PC-9 (cell line): ENCODE results near the gene NRG3. TPM values are rescaled to one million over a fixed set of nuclear protein-coding genes. Genes with fewer than 3 reads are reported as not detected.

ENCODE experiments used
- BruUV-seq: library from RNA; stranded (reverse); fragments of 400-500 nt; replicated peaks from 2 replicates; lab custom pipeline; 2021; lab: Mats Ljungman, UMichigan
- CTCF ChIA-PET: fragments of 300-600 bp; sonication (Branson Sonifier 250); formaldehyde crosslinking; loops from one replicate; lab custom pipeline; 2022; ENCODE audit warnings: antibody characterized with exemption; lab: Charles Lee
- POLR2A ChIA-PET: fragments of 300-600 bp; sonication (Branson Sonifier 250); formaldehyde crosslinking; loops from one replicate; lab custom pipeline; 2022; ENCODE audit warnings: antibody characterized with exemption; ENCODE audit not compliant: unreplicated experiment; lab: Charles Lee
- DNase-seq, 2 experiments: peaks; one replicate each; pipeline versions ENCODE4 v3.0.0 to v3.0.0-alpha.2; 2015 to 2022; ENCODE audit warnings: mixed read lengths in 1 of 2
- H2AFZ ChIP-seq: fragments of 200-600 bp; sonication (generic); 2 replicates; pipeline ENCODE4 v1.8.1; 2017; ENCODE audit warnings: antibody characterized with exemption
- H3F3A ChIP-seq: fragments of 200-600 bp; sonication (generic); 2 replicates; pipeline ENCODE4 v1.8.1; 2017; ENCODE audit warnings: antibody characterized with exemption, mild to moderate bottlenecking, low read depth; ENCODE audit not compliant: insufficient read depth
- H3K27ac ChIP-seq: fragments of 200-600 bp; sonication (generic); 2 replicates; pipeline ENCODE4 v1.6.1; 2016; ENCODE audit warnings: mixed run types
- H3K27me3 ChIP-seq: fragments of 200-600 bp; sonication (generic); 2 replicates; pipeline ENCODE4 v1.6.1; 2016; ENCODE audit warnings: low read depth, mixed run types; ENCODE audit not compliant: insufficient read depth
- H3K36me3 ChIP-seq: fragments of 200-600 bp; sonication (generic); 2 replicates; pipeline ENCODE4 v1.6.1; 2016; ENCODE audit warnings: low read depth, mixed run types
- H3K4me1 ChIP-seq: fragments of 200-600 bp; sonication (generic); replicated peaks from 2 replicates; pipeline ENCODE4 v1.6.1; 2016; ENCODE audit warnings: mixed run types; ENCODE audit not compliant: insufficient read depth
- H3K4me2 ChIP-seq: fragments of 200-600 bp; sonication (generic); 2 replicates; pipeline ENCODE4 v1.6.1; 2017; ENCODE audit warnings: mixed run types
- H3K4me3 ChIP-seq: fragments of 200-600 bp; sonication (generic); 2 replicates; pipeline ENCODE4 v1.6.1; 2016; ENCODE audit warnings: mixed run types
- H3K79me2 ChIP-seq: fragments of 200-600 bp; sonication (generic); 2 replicates; pipeline ENCODE4 v1.6.1; 2017; ENCODE audit warnings: low read depth, mixed run types
- H3K9me2 ChIP-seq: fragments of 200-600 bp; sonication (generic); 2 replicates; pipeline ENCODE4 v1.8.1; 2017; ENCODE audit warnings: mild to moderate bottlenecking; ENCODE audit not compliant: insufficient read depth
- H3K9me3 ChIP-seq: fragments of 200-600 bp; sonication (generic); 2 replicates; pipeline ENCODE4 v1.8.1; 2016; ENCODE audit warnings: low read depth; ENCODE audit not compliant: insufficient read depth
- H4K20me1 ChIP-seq: fragments of 200-600 bp; sonication (generic); 2 replicates; pipeline ENCODE4 v1.8.1; 2017; ENCODE audit not compliant: insufficient read depth
- CTCF ChIP-seq: fragments of 200-600 bp; sonication (generic); conservative IDR thresholded peaks from 2 replicates; pipeline ENCODE4 v1.6.1; 2017; ENCODE audit warnings: mixed run types, antibody characterized with exemption, mild to moderate bottlenecking, moderate library complexity
- EZH2 ChIP-seq: fragments of 200-600 bp; sonication (generic); IDR thresholded peaks from 2 replicates; pipeline ENCODE4 v1.8.0; 2017; ENCODE audit warnings: antibody characterized with exemption, low read depth
- intact Hi-C: fragments of 100-400 bp; cut with micrococcal nuclease; formaldehyde crosslinking; loops from one replicate; pipeline ENCODE4 v1.10.0; 2022; ENCODE audit not compliant: unreplicated experiment
- total RNA-seq: library from RNA; stranded (reverse); gene quantifications from 2 replicates; pipeline ENCODE4 v1.2.3, GENCODE V29; 2021

Gene NRG3
- total RNA-seq, 1 experiment from 2014 or later, result not detected

GRCh38 chr10:82464191-82464818, 589.3 kb downstream of the NRG3 start:
- H3K27ac ChIP-seq, result no peak overlapping the region
- ChIA-PET POLR2A (no interaction called here), CTCF (no interaction called here)
- intact Hi-C loops, result no loop called here
- no peak overlapping the region for H3K4me3 ChIP-seq
- H3K9me2 ChIP-seq, result no peaks in the 10 kb centered on the region
- no peaks in the 10 kb centered on the region for H3K27me3 ChIP-seq
- no peak overlapping the region for H3K4me2 ChIP-seq
- H3K9me3 ChIP-seq, result no peaks in the 10 kb centered on the region
- no peak for TF ChIP-seq EZH2
- no peak for TF ChIP-seq CTCF
- no peaks in the 10 kb centered on the region for H4K20me1 ChIP-seq
- DNase-seq, result no peak
- no peaks in the 10 kb centered on the region for H3K4me1 ChIP-seq
- no TSS peak for BruUV-seq
- H3K79me2 ChIP-seq, result no peaks in the 10 kb centered on the region
- H2AFZ ChIP-seq, result no peak overlapping the region
- no peaks in the 10 kb centered on the region for H3F3A ChIP-seq
- H3K36me3 ChIP-seq, result no peaks in the 10 kb centered on the region

DNA sequence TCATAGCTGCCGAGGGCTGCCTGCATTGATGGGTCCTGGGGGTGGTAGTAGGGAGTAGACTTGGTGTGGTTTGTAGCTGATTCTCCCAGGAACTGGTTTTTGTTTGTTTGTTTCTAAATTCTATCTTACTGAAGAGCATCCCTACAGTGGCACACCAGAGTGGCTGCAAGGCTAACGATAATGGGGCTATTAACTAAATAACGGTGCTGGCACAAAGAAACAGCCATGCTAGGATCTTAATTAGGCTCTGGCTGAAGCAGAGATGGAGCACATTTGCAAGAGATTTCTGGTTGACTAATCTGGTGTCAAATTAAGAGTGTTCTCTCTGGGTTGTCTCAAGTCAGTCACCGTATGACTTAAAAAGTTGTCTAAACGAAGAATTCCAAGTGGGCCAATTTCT, 590.0 kb downstream of the NRG3 start:
- DNase-seq, result no peak
- no TSS peak for BruUV-seq
- Histone ChIP-seq H3K9me3 (no peaks in the 10 kb centered on the region), H3K27ac (no peak overlapping the region), H2AFZ (no peak overlapping the region), H4K20me1 (no peaks in the 10 kb centered on the region), H3K27me3 (no peaks in the 10 kb centered on the region), H3K36me3 (no peaks in the 10 kb centered on the region), H3K9me2 (no peaks in the 10 kb centered on the region), H3K4me1 (no peaks in the 10 kb centered on the region), H3K4me2 (no peak overlapping the region), H3F3A (no peaks in the 10 kb centered on the region), H3K4me3 (no peak overlapping the region), H3K79me2 (no peaks in the 10 kb centered on the region)
- no peak for TF ChIP-seq CTCF
- no peak for TF ChIP-seq EZH2
- POLR2A ChIA-PET, result no interaction called here
- CTCF ChIA-PET, result no interaction called here
- intact Hi-C loops, result no loop called here

DNA sequence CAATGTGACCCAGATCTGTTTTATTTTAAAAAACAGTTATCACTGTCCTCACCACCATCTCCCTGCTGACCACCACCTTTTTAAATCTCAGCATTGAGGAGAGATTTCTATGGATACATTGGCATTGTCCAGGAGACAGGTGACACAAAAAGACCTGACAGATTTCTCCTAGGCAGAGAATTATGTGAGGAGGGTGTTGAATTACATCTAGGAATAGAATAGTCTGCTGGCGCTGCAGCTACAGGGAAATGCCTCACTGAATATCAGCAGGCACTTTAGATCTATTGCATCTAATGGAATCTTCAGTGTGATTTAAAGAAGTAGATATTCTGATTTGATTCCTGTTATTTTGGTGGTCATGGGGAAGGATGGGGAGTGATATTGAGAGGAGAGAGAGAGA, 593.5 kb downstream of the NRG3 start:
- no peak for DNase-seq
- no peaks in the 10 kb centered on the region for H3K27me3 ChIP-seq
- H3K4me2 ChIP-seq, result no peak overlapping the region
- H3K4me1 ChIP-seq, result no peaks in the 10 kb centered on the region
- no peaks in the 10 kb centered on the region for H3K36me3 ChIP-seq
- no peaks in the 10 kb centered on the region for H3K79me2 ChIP-seq
- no peak overlapping the region for H3K4me3 ChIP-seq
- no peaks in the 10 kb centered on the region for H3F3A ChIP-seq
- no peaks in the 10 kb centered on the region for H4K20me1 ChIP-seq
- ChIA-PET POLR2A (no interaction called here), CTCF (no interaction called here)
- intact Hi-C loops, result no loop called here
- no TSS peak for BruUV-seq
- no peaks in the 10 kb centered on the region for H3K9me3 ChIP-seq
- H2AFZ ChIP-seq, result no peak overlapping the region
- H3K9me2 ChIP-seq, result no peaks in the 10 kb centered on the region
- TF ChIP-seq EZH2 (no peak), CTCF (no peak)
- no peak overlapping the region for H3K27ac ChIP-seq
